CD1c-positive myeloid dendritic cell (primary cell): ENCODE measurements around the gene SMIM36.
A peak's percentile ranks its signal among the peaks of the same experiment; 100 is the strongest.
"Not testable (repeated sequence)": the region's sequence is repeated elsewhere in the genome, so short reads cannot be mapped to it uniquely, and the experiment has no call there.

ENCODE experiments used
- DNase-seq: peaks from one replicate; pipeline ENCODE4 v3.0.0-alpha.2; 2016; ENCODE audit errors: extremely low spot score

Gene SMIM36

DNA sequence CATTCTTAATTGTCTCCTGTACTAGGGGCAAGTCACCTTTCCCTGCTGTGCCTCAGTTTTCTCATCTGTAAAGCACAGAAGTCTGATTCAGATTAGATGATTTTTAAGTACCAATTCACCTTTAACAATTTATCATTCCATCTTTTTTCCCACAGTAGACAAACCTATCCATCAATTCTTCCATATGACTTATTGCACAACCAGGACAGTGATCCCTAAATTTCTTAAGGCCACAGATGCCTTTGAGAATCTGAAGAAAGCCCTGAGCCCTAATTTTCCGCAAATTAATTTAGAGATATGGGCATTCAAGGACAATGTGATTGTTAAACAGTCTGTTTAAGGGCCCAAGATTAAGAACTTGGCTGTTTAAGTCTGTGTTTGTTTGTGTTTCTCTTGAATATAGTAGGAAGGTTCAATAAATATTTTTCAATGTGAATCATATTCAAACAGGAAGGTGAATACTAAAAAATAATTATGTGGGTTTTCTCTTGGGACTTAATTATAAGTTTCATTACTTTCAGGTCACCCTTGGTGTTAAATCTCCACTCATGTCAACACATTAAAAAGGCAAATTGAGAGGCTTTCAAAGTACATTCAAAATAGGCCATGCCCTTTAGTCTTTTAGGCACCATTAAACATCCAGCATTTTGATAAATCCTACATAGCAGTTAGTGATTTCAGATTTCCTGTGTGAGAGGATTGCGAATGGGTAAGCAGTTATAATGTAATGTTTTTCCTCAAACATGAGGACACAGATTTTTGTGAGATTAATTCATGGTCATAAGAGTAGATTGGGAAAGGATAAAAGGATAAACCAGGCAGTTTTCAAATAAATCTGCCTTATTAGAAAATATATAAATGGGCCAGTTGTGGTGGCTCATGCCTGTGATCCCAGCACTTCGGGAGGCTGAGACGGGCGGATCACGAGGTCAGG, 54.7 kb downstream of the SMIM36 start:
- no peak for DNase-seq

DNA sequence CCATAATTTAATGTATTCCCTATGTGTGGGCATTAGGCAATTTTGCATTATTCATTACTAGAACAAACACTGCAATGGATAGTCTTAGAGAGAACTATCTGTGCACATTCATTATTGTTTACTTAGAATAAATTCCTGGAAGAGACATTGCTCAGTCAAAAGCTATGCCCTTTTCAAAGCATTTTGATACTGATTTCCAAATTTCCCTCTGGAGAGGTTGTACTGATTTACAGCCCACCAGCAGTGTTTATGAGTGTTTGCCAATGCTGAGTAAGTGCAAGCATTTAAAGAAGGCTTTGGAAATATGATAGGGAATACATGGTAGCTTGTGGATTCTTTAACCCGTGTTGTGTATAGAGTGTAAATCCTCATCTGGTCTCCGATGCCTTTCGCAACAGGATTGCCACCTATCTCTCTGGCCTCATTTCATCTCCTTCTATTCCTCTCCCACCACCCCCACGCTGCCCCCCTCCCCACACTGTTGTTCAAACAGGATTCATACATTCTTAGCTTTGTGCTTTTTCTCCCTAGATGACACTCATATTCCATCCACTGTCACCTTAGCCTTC, 56.3 kb downstream of the SMIM36 start:
- DNase-seq = no peak

DNA sequence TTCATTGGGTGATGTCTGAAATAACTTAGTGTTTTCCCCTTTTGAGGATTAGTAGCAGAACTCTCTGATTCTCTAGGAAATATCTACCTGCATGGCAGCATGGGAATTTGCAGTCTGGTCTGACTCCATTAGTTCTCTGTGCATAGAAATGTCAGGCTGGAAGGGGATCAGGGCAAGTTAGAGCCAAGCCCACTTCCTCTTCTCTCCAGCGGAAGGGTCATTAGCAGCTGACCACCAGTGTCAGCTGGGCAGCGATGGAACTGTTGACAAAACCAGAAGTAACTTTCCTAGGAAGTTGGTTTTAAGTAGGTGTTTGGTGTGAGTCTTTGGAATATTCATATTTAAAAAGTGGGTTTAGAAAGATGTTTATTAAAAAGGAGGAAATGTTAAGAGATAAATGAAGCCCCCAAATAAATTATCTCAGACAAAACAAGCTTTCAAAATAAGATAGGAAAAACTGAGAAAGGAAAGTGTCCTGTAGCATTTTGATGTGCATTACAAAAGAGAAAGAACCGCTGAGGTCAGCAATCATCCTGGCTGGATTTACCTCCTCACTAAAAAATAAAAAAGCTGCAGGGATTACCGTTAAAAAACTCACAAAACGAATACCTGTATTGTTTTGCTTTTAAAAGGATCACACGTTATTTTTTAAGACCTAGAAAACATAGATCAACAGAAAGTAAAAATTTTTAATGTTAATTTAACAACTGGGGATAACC, 57.3 kb downstream of the SMIM36 start:
- peak; percentile 64 for DNase-seq

DNA sequence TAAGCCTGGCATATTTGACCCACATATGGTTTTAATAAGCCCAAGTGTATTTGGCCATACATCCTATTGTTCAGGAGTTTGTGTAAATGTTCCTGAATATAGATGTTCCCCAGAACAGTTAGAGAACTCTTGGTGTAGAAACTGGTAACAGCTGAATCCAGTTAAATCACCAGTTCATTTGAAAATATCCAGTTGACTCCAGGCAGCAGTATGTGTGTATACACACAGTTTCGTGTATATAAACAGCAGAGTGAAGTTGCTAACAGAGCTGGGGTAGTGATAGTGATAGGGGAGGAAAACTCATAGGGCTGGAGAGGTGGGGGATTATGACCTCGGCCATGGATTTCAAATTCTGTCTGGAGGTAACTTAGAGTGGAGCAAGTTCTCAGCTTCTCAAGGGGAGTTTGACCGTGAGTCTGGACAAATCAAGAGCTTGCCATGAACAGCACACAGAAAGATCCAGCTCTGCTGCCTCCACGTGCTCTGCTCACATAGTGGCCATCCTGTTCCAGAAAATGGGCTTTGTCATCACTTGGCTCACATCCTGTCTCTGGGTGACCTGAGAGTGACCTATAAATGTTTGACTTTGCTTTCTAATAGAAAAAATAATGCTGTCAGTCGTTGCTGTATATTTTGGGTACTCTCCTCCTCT, 59.0 kb downstream of the SMIM36 start:
- peak; percentile 34 for DNase-seq

DNA sequence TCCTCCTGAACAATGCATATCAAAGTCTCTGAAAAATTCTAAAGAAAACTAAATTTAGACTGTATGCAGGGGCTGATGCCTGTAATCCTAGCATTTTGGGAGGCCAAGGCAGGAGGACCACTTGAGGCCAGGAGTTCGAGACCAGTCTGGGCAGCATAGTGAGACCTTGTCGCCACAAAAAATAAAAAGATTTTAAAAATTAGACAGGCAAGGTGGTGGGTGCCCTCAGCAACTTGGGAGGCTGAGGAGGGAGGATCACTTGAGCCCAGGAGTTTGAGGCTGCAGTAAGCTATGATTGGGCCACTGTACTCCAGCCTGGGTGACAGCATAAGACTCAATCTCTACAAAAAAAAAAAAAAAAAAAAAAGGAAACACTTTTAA, 59.5 kb downstream of the SMIM36 start:
- no peak for DNase-seq

DNA sequence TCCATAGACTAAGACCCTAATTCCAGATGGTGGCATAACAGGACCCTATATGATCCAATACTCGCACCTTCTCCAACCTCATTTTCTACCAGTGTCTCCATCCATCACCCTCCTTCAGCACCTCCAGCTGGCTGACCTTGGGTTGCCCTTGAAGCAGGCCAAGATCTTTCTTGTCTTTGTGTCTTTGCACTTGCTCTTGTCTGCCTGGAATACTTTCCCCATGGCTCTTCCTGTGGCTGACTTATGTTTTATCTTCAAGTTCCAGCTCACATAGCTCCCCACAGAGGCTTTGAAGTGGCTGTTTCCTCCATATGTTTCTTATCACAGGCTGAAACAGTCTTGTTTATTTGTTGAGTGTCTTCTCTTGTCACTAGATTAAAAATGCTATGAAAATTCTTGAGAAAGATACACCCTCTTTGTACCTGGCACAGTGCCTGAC, 60.0 kb downstream of the SMIM36 start:
- DNase-seq = no peak

DNA sequence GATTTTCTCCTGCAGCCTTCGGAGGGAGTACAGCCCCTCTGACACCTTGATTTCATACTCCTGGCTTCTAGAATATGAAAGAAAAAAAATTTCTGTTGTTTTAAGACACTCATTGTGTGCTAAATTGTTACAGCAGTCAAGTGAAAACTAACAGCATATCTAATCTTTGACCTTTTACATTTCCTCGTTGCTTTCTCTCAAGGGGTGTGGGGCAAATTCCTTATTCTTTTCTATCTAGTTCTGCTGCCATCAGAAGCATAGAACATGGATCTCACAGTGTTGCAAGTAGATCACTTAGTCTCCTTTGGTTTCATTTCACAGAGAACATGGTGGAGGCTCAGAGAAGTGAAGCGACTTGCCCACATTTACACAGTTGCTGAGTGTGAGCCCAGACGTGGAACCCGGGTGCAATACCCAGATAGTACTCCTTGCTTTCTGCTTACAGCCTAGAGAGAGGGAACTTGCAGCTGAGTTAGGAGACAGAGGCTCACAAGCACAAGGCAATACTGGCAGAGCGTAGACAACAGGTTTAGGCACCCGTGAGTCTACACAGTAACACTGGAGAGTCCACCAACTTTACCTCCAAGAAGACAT, 60.9 kb downstream of the SMIM36 start:
- no peak for DNase-seq

DNA sequence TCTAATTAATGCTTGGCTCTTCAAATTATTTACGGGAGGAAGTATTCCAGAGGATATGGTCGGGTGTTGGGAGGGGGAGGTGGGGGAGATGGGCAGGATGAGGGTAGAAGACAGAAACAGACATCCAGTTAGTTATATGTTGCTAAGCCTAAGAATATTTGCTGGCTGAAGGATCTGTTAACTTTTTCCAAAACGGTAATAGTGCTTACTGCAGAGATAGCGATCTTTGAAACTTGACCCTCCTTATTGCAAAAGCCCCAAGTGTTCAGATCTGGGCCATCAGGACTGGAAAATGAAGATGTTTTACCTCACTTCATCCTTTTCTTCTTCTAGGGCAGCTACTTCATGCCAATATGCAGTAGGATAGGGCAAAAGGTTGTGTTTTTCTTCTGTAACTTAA, 62.6 kb downstream of the SMIM36 start:
- no peak for DNase-seq

DNA sequence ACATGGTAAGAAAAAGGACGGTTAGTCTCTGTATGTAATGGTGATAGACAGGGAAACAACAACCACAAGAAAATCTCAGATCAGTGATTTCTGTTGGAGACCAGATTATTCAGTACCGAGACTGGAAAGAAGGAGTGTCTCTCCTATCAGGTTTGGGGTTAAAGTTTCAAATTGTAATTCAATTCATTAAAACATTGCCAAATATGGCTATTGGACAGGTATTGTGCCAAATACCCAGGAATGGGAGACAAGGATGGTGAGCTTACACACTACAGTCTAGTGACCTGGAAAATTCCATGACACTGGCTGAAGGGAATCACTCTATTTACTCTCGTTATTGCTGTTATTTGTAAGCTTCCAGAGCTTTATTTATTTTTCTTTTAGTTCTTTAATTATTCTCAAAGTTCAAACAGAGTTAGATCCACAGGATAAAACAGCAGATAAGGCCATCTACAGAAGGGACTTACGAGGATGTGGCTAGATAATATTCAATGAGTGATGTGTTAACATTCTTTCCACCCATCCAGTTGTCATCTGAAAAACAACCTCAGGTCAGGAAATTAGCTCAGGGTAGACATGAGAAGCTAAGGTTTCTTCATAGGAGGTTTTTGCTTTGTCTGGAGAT, 64.6 kb downstream of the SMIM36 start:
- no peak for DNase-seq

DNA sequence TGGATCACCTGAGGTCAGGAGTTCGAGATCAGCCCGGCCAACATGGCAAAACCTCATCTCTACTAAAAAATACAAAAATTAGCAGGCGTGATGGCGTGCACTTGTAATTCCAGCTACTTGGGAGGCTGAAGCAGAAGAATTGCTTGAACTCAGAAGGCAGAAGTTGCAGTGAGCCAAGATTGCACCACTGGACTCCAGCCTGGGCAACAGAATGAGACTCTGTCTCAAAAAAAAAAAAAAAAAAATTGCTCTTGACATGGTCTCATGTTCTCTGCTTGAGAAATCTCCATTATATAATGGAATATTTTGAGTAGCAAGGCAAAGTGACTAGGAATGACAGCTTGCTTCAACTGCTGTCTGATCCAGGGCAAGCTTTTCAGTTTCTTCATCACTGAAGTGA, 65.2 kb downstream of the SMIM36 start:
- DNase-seq = not testable (repeated sequence)

DNA sequence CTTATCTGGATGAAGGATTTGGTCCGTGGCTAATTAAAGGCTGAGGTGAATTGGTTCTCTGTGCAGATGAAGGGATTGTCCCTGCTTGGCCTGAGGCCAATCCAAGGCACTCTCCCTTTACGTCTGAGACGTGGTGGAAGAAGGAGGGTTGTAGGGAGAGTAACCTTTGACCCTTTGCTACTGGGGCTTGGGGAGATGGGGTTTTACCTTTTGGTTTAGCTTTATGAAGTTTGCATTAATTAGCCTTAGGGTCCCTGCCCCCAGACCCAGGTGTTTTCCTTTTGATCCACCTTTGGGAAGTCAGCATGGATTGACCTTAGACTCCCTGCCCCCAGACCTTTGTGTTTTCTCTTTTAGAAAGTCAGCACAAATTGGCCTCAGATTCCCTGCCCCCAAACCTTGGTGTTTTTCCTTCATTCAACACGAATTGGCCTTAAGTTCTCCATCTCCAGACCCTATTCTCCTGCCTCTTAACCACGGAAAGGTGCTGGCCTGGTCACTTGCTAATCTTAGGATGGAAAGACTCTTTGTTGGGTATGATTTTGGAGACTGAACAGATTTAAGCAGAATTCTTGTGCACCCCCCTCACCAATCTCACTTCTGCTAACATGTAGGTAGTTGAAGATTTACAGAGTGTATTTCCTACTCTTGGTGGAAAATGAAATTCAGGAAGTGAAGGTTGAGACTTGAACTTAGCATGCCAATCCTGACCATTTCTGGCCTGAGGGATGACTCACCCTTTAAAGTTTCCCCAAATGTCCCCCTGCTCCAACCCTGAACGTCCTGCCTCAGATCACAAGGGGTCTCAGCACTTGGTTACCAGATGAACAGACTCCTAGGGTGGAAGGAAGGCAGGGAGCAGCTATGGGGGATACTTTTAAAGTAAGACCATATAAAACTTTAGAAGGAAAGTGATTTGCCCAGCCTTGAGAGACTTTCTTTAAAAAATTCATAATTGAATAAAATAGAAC, 66.5 kb downstream of the SMIM36 start:
- peak; percentile 75 for DNase-seq

DNA sequence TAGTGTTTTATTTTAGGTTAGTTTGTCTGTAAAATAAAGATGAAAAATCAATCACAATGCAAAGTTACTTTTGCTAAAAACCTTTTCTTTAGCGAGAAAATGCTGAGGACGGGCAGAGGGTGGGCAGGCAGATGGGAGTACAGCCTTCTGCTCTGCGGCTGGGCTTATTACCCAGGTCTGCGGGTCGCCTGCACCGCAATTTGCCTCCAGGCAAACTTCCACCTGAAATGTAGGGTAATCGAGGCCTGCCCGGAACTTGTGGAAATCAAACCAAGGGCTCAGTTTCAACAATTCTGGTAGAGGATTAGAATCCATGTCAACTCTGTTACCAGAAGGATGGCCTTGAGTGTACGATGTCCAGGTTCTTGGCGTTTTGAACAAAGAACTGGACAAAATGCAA, 67.3 kb downstream of the SMIM36 start:
- DNase-seq = no peak

DNA sequence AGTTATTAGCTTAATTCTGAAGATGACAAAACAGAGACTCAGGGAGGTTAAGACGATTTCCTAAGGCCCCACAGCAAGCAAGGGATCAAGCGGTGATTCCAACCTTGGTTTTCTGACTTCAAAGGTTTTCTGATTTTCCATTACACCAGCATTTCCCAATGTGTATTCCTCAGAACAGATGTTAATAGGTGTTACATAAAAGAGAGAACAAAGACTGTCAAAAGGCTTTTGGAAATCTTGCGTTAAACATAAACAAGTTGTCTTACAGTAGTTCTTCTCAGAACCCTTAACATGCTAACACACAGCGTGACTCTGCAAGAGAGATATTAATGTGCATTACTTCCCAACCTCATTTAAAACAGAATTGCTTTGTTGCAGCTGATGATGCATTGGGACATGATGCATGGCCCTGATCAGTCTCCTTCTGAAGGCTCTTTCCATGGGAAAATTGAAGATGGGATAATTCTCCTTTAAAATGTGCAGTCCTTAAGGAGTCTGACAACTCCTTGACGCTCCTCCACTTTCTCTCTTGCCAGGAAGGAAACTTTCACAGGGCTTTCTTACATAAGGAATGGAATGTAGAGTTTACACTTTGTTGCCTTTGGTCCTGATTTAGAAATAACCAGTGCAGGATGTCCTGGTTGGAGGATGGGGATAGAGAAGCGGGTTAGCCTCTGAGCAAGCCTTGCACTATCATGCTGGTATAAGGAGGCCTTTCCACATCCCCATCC, 68.1 kb downstream of the SMIM36 start:
- no peak for DNase-seq

DNA sequence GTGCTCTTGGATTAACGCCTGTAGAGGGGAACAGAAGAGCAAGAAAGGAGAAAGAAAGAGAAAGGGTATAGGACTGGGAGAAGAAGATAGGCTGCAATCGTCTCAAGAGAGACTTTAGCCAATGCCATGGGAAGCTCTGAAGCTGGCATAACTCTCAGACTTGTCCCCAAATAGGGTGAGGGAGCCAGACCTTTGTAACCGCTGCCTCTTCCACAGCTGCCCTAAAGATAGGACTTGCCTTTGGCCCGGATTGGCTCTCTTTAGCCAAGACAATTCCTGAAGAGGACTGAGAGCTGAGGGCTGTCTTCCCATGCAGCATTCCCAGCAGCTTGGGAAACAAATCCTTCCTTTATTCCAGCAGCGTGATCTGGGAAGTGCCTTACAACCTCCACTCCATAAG, 68.8 kb downstream of the SMIM36 start:
- DNase-seq = no peak

DNA sequence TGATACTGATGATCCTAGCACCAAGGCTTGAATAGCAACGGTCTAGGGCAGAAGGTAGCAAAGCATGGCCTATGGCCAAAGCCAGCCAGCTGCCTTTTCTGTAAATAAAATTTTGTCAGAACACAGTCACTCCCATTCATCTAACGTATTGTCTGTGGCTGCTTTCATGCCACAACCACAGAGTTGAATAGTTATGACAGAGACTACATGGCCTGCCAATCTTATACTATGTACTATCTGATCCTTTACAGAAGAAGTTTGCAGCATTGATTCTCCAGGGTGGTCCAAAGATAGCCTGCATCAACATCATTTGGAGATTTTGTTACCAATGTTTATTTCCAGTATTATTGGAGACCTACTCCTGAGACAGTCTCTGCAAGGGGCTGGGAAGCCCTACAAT, 69.7 kb downstream of the SMIM36 start:
- DNase-seq = no peak

DNA sequence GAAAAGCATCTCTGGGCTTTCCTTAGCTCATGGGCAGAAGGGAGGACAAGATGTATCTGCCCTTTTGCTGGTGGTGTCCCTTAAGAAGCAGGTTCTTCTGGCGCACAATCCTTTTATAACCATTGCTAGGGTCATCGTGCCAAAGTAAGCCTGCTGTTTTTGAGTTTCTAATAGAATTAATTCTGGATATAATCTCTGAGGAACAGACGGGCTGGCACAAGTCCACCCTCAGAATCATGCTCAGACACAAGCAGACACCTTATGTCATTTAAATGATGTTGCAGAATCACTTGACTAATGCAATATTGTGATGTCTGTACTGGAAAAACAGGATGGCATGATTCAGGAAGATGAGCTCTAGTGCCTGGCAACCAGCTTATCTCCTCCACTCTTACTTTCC, 70.9 kb downstream of the SMIM36 start:
- no peak for DNase-seq

DNA sequence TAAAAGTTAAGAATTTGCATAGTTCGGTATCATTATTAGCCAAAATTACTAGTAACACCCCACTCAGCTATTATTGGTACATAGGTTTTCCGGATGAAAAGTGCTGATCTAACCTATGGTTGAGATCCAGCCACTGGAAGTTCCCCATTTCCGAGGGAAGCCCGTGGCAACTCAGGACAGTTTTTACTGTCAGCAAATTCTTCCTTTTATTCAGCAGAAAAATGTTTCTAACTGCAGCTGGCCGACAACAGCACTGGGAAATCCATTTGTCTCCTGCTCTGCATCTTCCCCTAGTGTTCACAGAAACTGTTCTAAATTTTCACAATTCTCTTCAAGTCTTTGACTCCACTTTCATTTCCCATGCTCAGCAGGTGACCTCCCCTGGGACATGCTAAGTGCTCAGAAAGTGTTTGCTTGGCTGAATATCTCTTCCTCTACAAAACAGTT, 74.1 kb downstream of the SMIM36 start:
- peak; percentile 69 for DNase-seq

DNA sequence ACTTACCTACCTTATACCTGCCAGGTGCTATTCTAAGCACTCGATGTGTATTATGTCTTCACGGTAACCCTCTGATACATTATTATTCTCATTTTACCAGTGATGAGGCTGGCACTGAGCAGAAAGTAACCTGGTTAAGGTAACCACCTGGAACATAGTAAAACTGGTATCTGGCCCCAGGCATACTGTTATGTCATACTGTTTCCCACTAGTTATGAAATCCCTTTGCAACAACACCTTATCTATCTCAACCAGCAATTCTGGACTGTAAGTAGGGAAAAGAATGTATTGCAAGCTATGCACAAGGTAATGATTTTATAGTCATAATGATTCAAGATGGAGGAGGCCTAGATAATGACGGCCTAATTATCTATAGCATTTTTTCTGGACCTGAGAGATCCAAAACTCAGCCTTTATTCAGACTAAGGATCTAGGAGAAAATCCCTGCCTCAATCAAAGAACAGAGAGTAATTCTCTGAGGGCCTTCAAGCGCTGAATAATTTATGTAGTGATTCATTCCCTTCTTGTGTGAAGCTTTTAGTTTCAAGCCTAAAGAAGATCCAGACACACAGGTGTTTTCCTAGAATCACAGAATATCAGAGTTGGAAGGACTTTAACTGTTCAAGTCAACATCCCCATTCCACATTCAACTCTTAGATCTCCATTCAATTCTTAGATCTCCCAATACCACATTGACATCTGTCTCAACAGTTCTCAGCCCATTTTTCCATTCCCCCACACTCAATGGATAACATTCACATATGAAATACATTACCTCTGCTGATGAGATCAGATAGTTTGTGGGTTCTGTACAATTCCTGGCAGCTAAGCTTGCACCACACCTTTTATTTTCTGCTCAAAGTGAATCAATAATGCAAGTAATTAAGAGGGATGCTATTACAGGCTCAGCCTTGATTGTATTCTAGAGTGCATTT, 74.8 kb downstream of the SMIM36 start:
- no peak for DNase-seq
